BLaER1 (cell line): ENCODE data around the gene GPR34.
"Not testable (repeated sequence)": the region's sequence is repeated elsewhere in the genome, so short reads cannot be mapped to it uniquely, and the experiment has no call there.

Source experiments
- H3K27ac ChIP-seq: shearing (Covaris generic); formaldehyde crosslinking; 2 replicates; pipeline ENCODE4 v1.8.1; 2022
- H3K27me3 ChIP-seq: shearing (Covaris generic); formaldehyde crosslinking; 2 replicates; pipeline ENCODE4 v1.8.1; 2022
- H3K36me3 ChIP-seq: shearing (Covaris generic); formaldehyde crosslinking; 2 replicates; pipeline ENCODE4 v1.8.1; 2022
- H3K4me1 ChIP-seq: shearing (Covaris generic); formaldehyde crosslinking; 2 replicates; pipeline ENCODE4 v1.8.1; 2022
- H3K4me2 ChIP-seq: shearing (Covaris generic); formaldehyde crosslinking; 2 replicates; pipeline ENCODE4 v1.8.1; 2022
- H3K4me3 ChIP-seq: shearing (Covaris generic); formaldehyde crosslinking; 2 replicates; pipeline ENCODE4 v1.8.1; 2022
- H3K9ac ChIP-seq: shearing (Covaris generic); formaldehyde crosslinking; 2 replicates; pipeline ENCODE4 v1.8.1; 2022
- H3K9me3 ChIP-seq: shearing (Covaris generic); formaldehyde crosslinking; 2 replicates; pipeline ENCODE4 v1.8.1; 2022
- H4K20me1 ChIP-seq: shearing (Covaris generic); formaldehyde crosslinking; 2 replicates; pipeline ENCODE4 v1.8.1; 2022
- Cebpa-rat ChIP-seq: shearing (Covaris generic); IDR thresholded peaks from 2 replicates; pipeline ENCODE4 v1.8.1; 2022

Gene GPR34

DNA sequence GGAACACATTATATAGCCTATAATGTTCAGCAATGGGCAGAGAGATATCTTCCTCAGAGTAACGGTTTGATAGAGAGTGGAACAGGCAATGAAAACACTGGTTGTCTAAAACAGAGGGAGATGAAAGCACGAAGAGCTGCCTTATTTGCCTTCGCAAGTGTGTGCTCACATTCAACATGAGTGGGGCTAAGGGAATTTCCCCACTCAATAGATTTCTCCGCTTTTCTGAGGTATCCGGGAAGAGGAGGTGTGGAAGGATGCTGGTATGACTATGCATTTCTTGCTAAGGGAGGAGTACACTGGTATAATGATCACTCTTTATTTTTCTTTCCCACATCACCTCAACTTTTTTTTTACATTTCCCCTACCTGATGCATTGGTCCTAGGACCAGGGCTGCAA lies 27.4 kb downstream of the GPR34 start:
- Histone ChIP-seq H4K20me1 (no peaks in the 10 kb centered on the region; the same call in 1 of the 2 replicates), H3K36me3 (0 out of 2 replicates have a peak, but pooled peaks cover 8% of the 10 kb centered on the region), H3K4me1 (peaks cover 15% of the 10 kb centered on the region), H3K4me2 (no peak overlapping the region), H3K27me3 (peaks cover 98% of the 10 kb centered on the region), H3K9ac (no peak overlapping the region), H3K27ac (no peak overlapping the region), H3K9me3 (peaks cover 34% of the 10 kb centered on the region), H3K4me3 (no peak overlapping the region)
- TF ChIP-seq Cebpa-rat = no peak

- TF ChIP-seq Cebpa-rat = no peak
- H3K27me3 ChIP-seq = peaks cover 98% of the 10 kb centered on the region
- 0 out of 2 replicates have a peak, but pooled peaks cover 8% of the 10 kb centered on the region for H3K36me3 ChIP-seq
- H4K20me1 ChIP-seq = no peaks in the 10 kb centered on the region; the same call in 1 of the 2 replicates
- no peak overlapping the region for H3K9ac ChIP-seq
- peaks cover 34% of the 10 kb centered on the region for H3K9me3 ChIP-seq
- no peak overlapping the region for H3K27ac ChIP-seq
- H3K4me3 ChIP-seq = no peak overlapping the region
- H3K4me2 ChIP-seq = no peak overlapping the region
- peaks cover 15% of the 10 kb centered on the region for H3K4me1 ChIP-seq
Observed at GRCh38 chrX:41716767-41717473, 28.1 kb downstream of the GPR34 start.

DNA sequence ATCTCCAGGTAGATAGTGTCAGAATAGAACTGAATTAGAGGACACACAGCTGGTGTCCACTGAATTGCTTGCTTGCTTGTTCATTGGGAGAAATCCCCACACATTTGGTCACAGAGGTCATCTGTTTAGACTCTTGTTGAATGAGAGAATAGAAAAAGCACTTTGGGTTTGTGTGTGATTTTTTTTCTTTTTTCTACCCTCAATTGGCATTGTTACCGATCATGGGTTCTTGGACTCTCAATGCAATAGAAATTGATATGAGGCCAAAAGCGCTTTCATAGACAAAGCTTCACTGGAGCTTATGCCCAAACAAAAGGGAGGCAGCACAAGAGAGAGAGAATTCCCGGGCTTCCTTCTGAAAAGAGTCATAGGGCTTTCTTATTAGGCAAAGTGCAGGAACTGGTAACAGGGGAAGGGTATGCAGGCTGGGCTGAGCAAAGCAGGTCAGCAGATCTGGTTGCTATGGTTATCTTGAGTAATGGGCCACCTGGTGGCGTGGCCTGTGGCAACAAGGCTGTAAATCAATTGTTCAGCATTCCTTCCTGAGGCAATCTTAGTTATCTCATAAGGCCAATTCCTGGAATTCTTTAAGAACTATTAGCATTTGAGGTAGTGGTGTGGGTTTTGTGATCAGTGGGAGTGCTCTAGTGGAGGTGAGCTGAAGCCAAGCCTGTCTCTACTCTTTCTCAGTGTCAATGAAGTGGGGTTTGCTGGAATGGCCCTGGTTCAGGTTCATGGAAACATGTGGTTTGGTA lies 29.9 kb downstream of the GPR34 start:
- no peak for TF ChIP-seq Cebpa-rat
- H3K27me3 ChIP-seq = peaks cover 98% of the 10 kb centered on the region
- H3K36me3 ChIP-seq = 0 out of 2 replicates have a peak, but pooled peaks cover 8% of the 10 kb centered on the region
- H3K27ac ChIP-seq = no peak overlapping the region
- peaks cover 19% of the 10 kb centered on the region for H3K4me1 ChIP-seq
- peaks cover 34% of the 10 kb centered on the region for H3K9me3 ChIP-seq
- H3K4me3 ChIP-seq = no peak overlapping the region
- H4K20me1 ChIP-seq = no peaks in the 10 kb centered on the region; the same call in 1 of the 2 replicates
- H3K9ac ChIP-seq = no peak overlapping the region
- no peak overlapping the region for H3K4me2 ChIP-seq

- Histone ChIP-seq H3K9me3 (peaks cover 34% of the 10 kb centered on the region), H3K27me3 (peaks cover 96% of the 10 kb centered on the region), H3K4me1 (peaks cover 28% of the 10 kb centered on the region)
- not testable (repeated sequence) for H3K9ac ChIP-seq, H4K20me1 ChIP-seq, H3K27ac ChIP-seq, H3K36me3 ChIP-seq, H3K4me2 ChIP-seq, H3K4me3 ChIP-seq
Observed at GRCh38 chrX:41719610-41720009, 30.8 kb downstream of the GPR34 start.

DNA sequence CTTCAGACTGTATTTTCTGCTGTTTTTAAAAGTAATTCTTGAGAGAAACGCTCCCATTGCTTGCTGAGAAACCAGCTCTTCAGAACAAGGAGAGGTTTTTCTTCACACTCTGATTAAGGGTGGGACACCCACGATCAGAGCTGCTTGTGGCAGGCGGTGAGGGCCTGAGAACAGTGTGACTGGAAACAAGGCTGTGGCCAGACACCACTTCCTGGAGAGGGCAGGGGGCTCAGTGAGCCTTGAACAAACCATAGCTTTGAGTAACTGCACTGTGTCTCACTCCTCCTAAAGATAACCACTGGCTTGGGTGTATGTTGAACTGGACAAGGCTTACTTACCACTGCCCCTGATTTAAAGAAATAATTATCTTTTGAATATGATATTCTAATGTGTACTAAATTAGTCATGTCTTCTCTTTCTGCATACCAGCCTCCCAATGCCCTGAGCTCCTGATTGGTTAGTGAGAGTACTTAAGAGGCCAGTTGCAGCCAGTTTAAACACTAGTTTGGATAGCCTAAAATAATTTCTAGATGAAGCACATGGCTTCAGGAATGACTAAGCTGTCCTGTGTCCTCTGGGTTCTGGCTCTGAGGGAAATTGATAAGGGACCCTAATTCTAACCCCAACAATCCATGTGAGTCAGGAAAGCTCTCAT lies 31.5 kb downstream of the GPR34 start:
- Histone ChIP-seq H3K4me3 (no peak overlapping the region), H3K27me3 (peaks cover 95% of the 10 kb centered on the region), H3K4me1 (peaks cover 28% of the 10 kb centered on the region), H3K9ac (no peak overlapping the region), H3K27ac (no peak overlapping the region), H3K36me3 (0 out of 2 replicates have a peak, but pooled peaks cover 8% of the 10 kb centered on the region), H4K20me1 (no peaks in the 10 kb centered on the region; the same call in 1 of the 2 replicates), H3K9me3 (peaks cover 34% of the 10 kb centered on the region), H3K4me2 (peak overlapping the region; percentile 40)
- TF ChIP-seq Cebpa-rat = no peak

GRCh38 chrX:41721590-41721989 lies 32.8 kb downstream of the GPR34 start:
- Histone ChIP-seq H3K4me1 (peaks cover 28% of the 10 kb centered on the region), H3K27ac (no peak overlapping the region), H3K9ac (no peak overlapping the region), H4K20me1 (no peaks in the 10 kb centered on the region; the same call in 1 of the 2 replicates), H3K4me3 (no peak overlapping the region), H3K27me3 (peaks cover 92% of the 10 kb centered on the region), H3K36me3 (0 out of 2 replicates have a peak, but pooled peaks cover 8% of the 10 kb centered on the region), H3K9me3 (peaks cover 31% of the 10 kb centered on the region), H3K4me2 (no peak overlapping the region)
- no peak for TF ChIP-seq Cebpa-rat

- H3K9me3 ChIP-seq = peaks cover 25% of the 10 kb centered on the region
- no peaks in the 10 kb centered on the region; the same call in 1 of the 2 replicates for H4K20me1 ChIP-seq
- H3K4me1 ChIP-seq = peaks cover 28% of the 10 kb centered on the region
- 0 out of 2 replicates have a peak, but pooled peaks cover 8% of the 10 kb centered on the region for H3K36me3 ChIP-seq
- peaks cover 90% of the 10 kb centered on the region for H3K27me3 ChIP-seq
- no peak overlapping the region for H3K4me3 ChIP-seq
- H3K4me2 ChIP-seq = no peak overlapping the region
- TF ChIP-seq Cebpa-rat = no peak
- H3K27ac ChIP-seq = no peak overlapping the region
- H3K9ac ChIP-seq = no peak overlapping the region
Observed at GRCh38 chrX:41722214-41722613, 33.4 kb downstream of the GPR34 start.

GRCh38 chrX:41722816-41723618 lies 34.2 kb downstream of the GPR34 start:
- H3K27ac ChIP-seq = no peak overlapping the region
- peaks cover 17% of the 10 kb centered on the region for H3K9me3 ChIP-seq
- peaks cover 28% of the 10 kb centered on the region for H3K4me1 ChIP-seq
- peaks cover 90% of the 10 kb centered on the region for H3K27me3 ChIP-seq
- H3K9ac ChIP-seq = no peak overlapping the region
- no peak overlapping the region for H3K4me3 ChIP-seq
- H4K20me1 ChIP-seq = no peaks in the 10 kb centered on the region; the same call in 1 of the 2 replicates
- H3K4me2 ChIP-seq = no peak overlapping the region
- 0 out of 2 replicates have a peak, but pooled peaks cover 8% of the 10 kb centered on the region for H3K36me3 ChIP-seq
- TF ChIP-seq Cebpa-rat = no peak

DNA sequence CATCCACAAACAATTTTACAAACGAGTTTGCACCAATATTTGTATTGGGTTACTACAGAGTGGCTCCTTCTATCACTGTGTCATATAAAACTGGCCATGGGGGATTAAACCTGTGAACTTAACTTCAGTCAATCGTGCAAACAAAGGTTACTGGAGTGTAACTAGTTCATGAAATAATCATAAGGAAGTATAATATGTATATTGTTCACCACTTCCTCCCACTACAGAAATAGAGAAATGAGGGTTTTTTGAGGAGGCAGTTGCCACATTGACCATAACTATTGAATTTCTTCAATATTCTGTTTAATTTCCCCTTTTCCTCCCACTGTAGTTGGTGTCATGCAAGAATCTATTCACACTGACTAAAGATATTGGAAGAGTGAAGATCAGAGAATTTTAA lies 35.1 kb downstream of the GPR34 start, which contains the start of gene GPR82:
Gene GPR82 (plus strand): TSS at position 356 of the 400 bp plus-strand sequence. CDS start 2,846 bp downstream, outside the sequence.
- H3K4me2 ChIP-seq = no peak within 1 kb of the TSS; the same call in 1 of the 2 replicates
- no peak within 1 kb of the TSS for H3K9ac ChIP-seq
- H4K20me1 ChIP-seq = no peaks in the 10 kb centered on the region; the same call in 1 of the 2 replicates
- no peak for TF ChIP-seq Cebpa-rat
- peaks cover 86% of the 10 kb centered on the region for H3K27me3 ChIP-seq
- H3K4me3 ChIP-seq = no peak within 1 kb of the TSS
- H3K4me1 ChIP-seq = peaks cover 28% of the 10 kb centered on the region
- no peak within 1 kb of the TSS for H3K27ac ChIP-seq
- H3K9me3 ChIP-seq = peaks cover 9% of the 10 kb centered on the region
- H3K36me3 ChIP-seq = 0 out of 2 replicates have a peak, but pooled peaks cover 7% of the 10 kb centered on the region
